Measurements from ENCODE around the gene UGT1A9.

DNA sequence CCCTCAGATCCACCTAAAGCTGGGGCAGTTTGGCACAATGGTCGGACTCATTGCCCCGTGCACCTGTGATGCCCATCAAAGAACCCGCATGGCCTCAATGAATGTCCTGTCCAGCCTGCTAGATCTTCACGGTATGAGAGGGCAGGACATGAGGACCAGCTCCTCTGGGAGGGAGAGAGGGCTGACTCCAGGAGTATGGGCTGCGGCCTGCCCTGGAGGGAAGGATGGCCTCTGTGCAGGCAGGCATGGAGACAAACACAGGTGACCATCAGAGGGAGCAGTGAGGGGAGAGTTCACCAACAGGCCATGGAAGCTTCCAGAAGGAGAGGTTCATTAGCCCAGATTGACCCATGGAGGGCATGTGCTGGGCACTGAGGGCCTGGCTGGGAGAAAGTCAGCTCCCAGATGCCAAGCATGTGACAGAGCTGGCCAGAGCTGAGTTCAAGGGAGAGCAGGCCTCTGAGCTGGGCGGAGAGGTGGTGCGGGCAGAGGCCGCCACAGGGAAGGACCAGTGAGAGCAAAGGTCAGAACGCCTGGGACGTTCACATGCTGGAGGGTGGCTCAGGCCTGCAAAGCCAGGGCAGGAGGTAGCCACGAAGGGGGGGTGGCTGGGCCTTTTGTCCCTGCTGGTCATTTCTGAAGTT lies 146.4 kb downstream of the UGT1A9 start:
- TF ChIP-seq, protein P1, sequence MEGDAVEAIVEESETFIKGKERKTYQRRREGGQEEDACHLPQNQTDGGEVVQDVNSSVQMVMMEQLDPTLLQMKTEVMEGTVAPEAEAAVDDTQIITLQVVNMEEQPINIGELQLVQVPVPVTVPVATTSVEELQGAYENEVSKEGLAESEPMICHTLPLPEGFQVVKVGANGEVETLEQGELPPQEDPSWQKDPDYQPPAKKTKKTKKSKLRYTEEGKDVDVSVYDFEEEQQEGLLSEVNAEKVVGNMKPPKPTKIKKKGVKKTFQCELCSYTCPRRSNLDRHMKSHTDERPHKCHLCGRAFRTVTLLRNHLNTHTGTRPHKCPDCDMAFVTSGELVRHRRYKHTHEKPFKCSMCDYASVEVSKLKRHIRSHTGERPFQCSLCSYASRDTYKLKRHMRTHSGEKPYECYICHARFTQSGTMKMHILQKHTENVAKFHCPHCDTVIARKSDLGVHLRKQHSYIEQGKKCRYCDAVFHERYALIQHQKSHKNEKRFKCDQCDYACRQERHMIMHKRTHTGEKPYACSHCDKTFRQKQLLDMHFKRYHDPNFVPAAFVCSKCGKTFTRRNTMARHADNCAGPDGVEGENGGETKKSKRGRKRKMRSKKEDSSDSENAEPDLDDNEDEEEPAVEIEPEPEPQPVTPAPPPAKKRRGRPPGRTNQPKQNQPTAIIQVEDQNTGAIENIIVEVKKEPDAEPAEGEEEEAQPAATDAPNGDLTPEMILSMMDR (conservative IDR thresholded peaks at IDR 0.05 in 1 of 2, IDR thresholded peaks at IDR 0.05 in 1 of 2; ENCODE audit: low read depth in 1 of 2, low read length in 2 of 2) = no peak
- TF ChIP-seq EZH2 (IDR thresholded peaks at IDR 0.05; ENCODE audit: low read length, missing control alignments) = no peak

All from fibroblast of lung (primary cell).